H9 (cell line): Measurements from ENCODE around the gene ADSS1. TPM values are rescaled to one million over a fixed set of nuclear protein-coding genes. Genes with fewer than 3 reads are reported as not detected.

ENCODE experiments used
- DNase-seq: peaks from one replicate; pipeline ENCODE4 v3.0.0-alpha.2; 2017
- H2AFZ ChIP-seq: one replicate; pipeline ENCODE4 v1.6.1; 2013; ENCODE audit warnings: mild to moderate bottlenecking, low read length, control low read depth, moderate library complexity
- H2AK5ac ChIP-seq: 2 replicates; pipeline ENCODE4 v1.6.1; 2013; ENCODE audit warnings: low read length, control low read depth, mixed read lengths; ENCODE audit not compliant: insufficient read length
- H2BK120ac ChIP-seq: one replicate; pipeline ENCODE4 v1.6.1; 2013; ENCODE audit warnings: low read depth, mild to moderate bottlenecking, low read length, control low read depth, inconsistent platforms; ENCODE audit not compliant: poor library complexity, severe bottlenecking
- H2BK12ac ChIP-seq: 2 replicates; pipeline ENCODE4 v1.6.1; 2013; ENCODE audit warnings: low read length, control low read depth, mixed read lengths, low read depth; ENCODE audit not compliant: insufficient read length
- H2BK15ac ChIP-seq: 2 replicates; pipeline ENCODE4 v1.6.1; 2013; ENCODE audit warnings: low read depth, low read length, control low read depth
- H2BK20ac ChIP-seq: one replicate; pipeline ENCODE4 v1.6.1; 2013; ENCODE audit warnings: low read depth, mild to moderate bottlenecking, low read length, control low read depth, inconsistent platforms; ENCODE audit not compliant: poor library complexity, severe bottlenecking
- H2BK5ac ChIP-seq: 2 replicates; pipeline ENCODE4 v1.6.1; 2013; ENCODE audit warnings: low read length, control low read depth, mixed read lengths; ENCODE audit not compliant: insufficient read length
- H3K14ac ChIP-seq: 2 replicates; pipeline ENCODE4 v1.6.1; 2013; ENCODE audit warnings: low read length, control low read depth; ENCODE audit not compliant: insufficient read depth
- H3K18ac ChIP-seq: 2 replicates; pipeline ENCODE4 v1.6.1; 2013; ENCODE audit warnings: low read depth, mild to moderate bottlenecking, mixed read lengths, low read length, control low read depth; ENCODE audit not compliant: insufficient read length
- H3K23ac ChIP-seq: 2 replicates; pipeline ENCODE4 v1.6.1; 2013; ENCODE audit warnings: low read length, control low read depth, mixed read lengths, low read depth; ENCODE audit not compliant: insufficient read length
- H3K23me2 ChIP-seq: 2 replicates; pipeline ENCODE4 v1.6.1; 2013; ENCODE audit warnings: low read depth, mild to moderate bottlenecking, mixed read lengths, low read length, control low read depth; ENCODE audit not compliant: insufficient read length, poor library complexity, severe bottlenecking
- H3K27ac ChIP-seq: 2 replicates; pipeline ENCODE4 v1.5.1; 2013; ENCODE audit warnings: low read length, control low read depth, mixed read lengths, low read depth; ENCODE audit not compliant: insufficient read length
- H3K27me3 ChIP-seq: 2 replicates; pipeline ENCODE4 v1.6.1; 2013; ENCODE audit warnings: low read length, control low read depth, inconsistent platforms; ENCODE audit not compliant: insufficient read depth
- H3K4ac ChIP-seq: 2 replicates; pipeline ENCODE4 v1.6.1; 2013; ENCODE audit warnings: low read depth, mild to moderate bottlenecking, control low read depth, inconsistent platforms, low read length, moderate library complexity
- H3K4me1 ChIP-seq: 2 replicates; pipeline ENCODE4 v1.6.1; 2013; ENCODE audit warnings: low read length, control low read depth, inconsistent platforms; ENCODE audit not compliant: insufficient read depth
- H3K4me2 ChIP-seq: 2 replicates; pipeline ENCODE4 v1.6.1; 2013; ENCODE audit warnings: low read length, control low read depth, mixed read lengths; ENCODE audit not compliant: insufficient read length, insufficient read depth
- H3K56ac ChIP-seq: 2 replicates; pipeline ENCODE4 v1.6.1; 2013; ENCODE audit warnings: low read depth, mild to moderate bottlenecking, mixed read lengths, low read length, control low read depth; ENCODE audit not compliant: insufficient read length
- H3K79me1 ChIP-seq: 2 replicates; pipeline ENCODE4 v1.6.1; 2013; ENCODE audit warnings: low read depth, mild to moderate bottlenecking, moderate library complexity, low read length, control low read depth, inconsistent platforms; ENCODE audit not compliant: insufficient read depth, poor library complexity, severe bottlenecking
- H3K79me2 ChIP-seq: 2 replicates; pipeline ENCODE4 v1.6.1; 2013; ENCODE audit warnings: low read length, control low read depth, inconsistent platforms; ENCODE audit not compliant: insufficient read depth
- H3K9ac ChIP-seq: 2 replicates; pipeline ENCODE4 v1.6.1; 2013; ENCODE audit warnings: low read length, control low read depth, mixed read lengths; ENCODE audit not compliant: insufficient read length; ENCODE audit errors: extremely low read depth
- H3K9me3 ChIP-seq: one replicate; pipeline ENCODE4 v1.6.1; 2013; ENCODE audit warnings: low read depth, low read length, inconsistent platforms; ENCODE audit not compliant: control insufficient read depth
- H3T11ph ChIP-seq: one replicate; pipeline ENCODE4 v1.6.1; 2013; ENCODE audit warnings: mild to moderate bottlenecking, low read length, control low read depth, inconsistent platforms
- H4K20me1 ChIP-seq: one replicate; pipeline ENCODE4 v1.6.1; 2013; ENCODE audit not compliant: control insufficient read depth, insufficient read length, insufficient read depth
- H4K5ac ChIP-seq: 2 replicates; pipeline ENCODE4 v1.6.1; 2013; ENCODE audit warnings: low read depth, mild to moderate bottlenecking, mixed read lengths, low read length, control low read depth; ENCODE audit not compliant: insufficient read length
- H4K8ac ChIP-seq: replicated peaks from 2 replicates; pipeline ENCODE4 v1.6.1; 2013; ENCODE audit warnings: low read length, control low read depth, mixed read lengths, low read depth; ENCODE audit not compliant: insufficient read length
- H4K91ac ChIP-seq: 2 replicates; pipeline ENCODE4 v1.6.1; 2013; ENCODE audit warnings: low read depth, mild to moderate bottlenecking, moderate library complexity, mixed read lengths, low read length, control low read depth; ENCODE audit not compliant: insufficient read length
- H3K27ac Mint-ChIP-seq, 3 experiments: 2 replicates in 2 of 3; 3 replicates in 1 of 3; pipeline ENCODE4 v1.8.0; 2020 to 2021; ENCODE audit warnings: mixed read lengths in 3 of 3, mild to moderate bottlenecking in 1 of 3, moderate library complexity in 1 of 3
- H3K27me3 Mint-ChIP-seq: 2 replicates; pipeline ENCODE4 v1.8.0; 2021; ENCODE audit warnings: low read depth, mild to moderate bottlenecking, moderate library complexity, mixed read lengths
- H3K36me3 Mint-ChIP-seq, 3 experiments: 2 replicates in 2 of 3; 3 replicates in 1 of 3; pipeline ENCODE4 v1.8.0; 2020 to 2021; ENCODE audit warnings: low read depth in 3 of 3, mixed read lengths in 3 of 3; ENCODE audit not compliant: insufficient read depth in 1 of 3
- H3K4me1 Mint-ChIP-seq, 2 experiments: 2 replicates each; pipeline ENCODE4 v1.8.0; 2020; ENCODE audit warnings: mixed read lengths in 2 of 2
- H3K4me3 Mint-ChIP-seq, 2 experiments: 2 replicates in 1 of 2; 3 replicates in 1 of 2; pipeline ENCODE4 v1.8.0; 2020 to 2021; ENCODE audit warnings: mild to moderate bottlenecking in 2 of 2, mixed read lengths in 2 of 2, moderate library complexity in 1 of 2
- H3K9me3 Mint-ChIP-seq, 2 experiments: 2 replicates in 1 of 2; 3 replicates in 1 of 2; pipeline ENCODE4 v1.8.0; 2020; ENCODE audit warnings: mild to moderate bottlenecking in 2 of 2, mixed read lengths in 2 of 2, moderate library complexity in 1 of 2
- CTCF ChIP-seq: fragments of 200-600 bp; sonication (generic); conservative IDR thresholded peaks from 3 replicates; pipeline ENCODE4 v1.8.0; 2021; ENCODE audit warnings: antibody characterized with exemption, mild to moderate bottlenecking
- WGBS: extraction: QIAGEN DNeasy Blood & Tissue Kit; methylation state at CpG from one replicate; pipeline ENCODE4 v1.1.7; 2013; ENCODE audit warnings: missing lambda C conversion rate, low lambda C conversion rate, mixed read lengths; ENCODE audit not compliant: insufficient read length; ENCODE audit errors: extremely low coverage; 5-methylcytosine and 5-hydroxymethylcytosine counted together
- total RNA-seq: library from RNA; stranded (reverse); gene quantifications from 2 replicates; pipeline ENCODE4 v1.2.1, GENCODE V29; 2021

The ADSS1 gene
- total RNA-seq, 1 experiment from 2014 or later: 8.5 TPM

- no peaks in the 10 kb centered on the region for H3K27me3 Mint-ChIP-seq
- H3K36me3 Mint-ChIP-seq: peaks cover 4 to 19% (median 16%) of the 10 kb centered on the region in 3 experiments; a peak in 6 of 7 replicates
- H3K4me2 ChIP-seq: no peak overlapping the region
- H2AFZ ChIP-seq: no peak overlapping the region
- peaks cover 0 to 2% of the 10 kb centered on the region in 2 experiments; a peak in 1 of 4 replicates for H3K4me1 Mint-ChIP-seq
- no peak overlapping the region for H3K56ac ChIP-seq
- H3K23ac ChIP-seq: no peak overlapping the region
- H3K14ac ChIP-seq: no peak overlapping the region
- H4K8ac ChIP-seq: no peak overlapping the region
- H3K9ac ChIP-seq: no peak overlapping the region
- no peaks in the 10 kb centered on the region for H3K27me3 ChIP-seq
- H2BK12ac ChIP-seq: no peak overlapping the region
- no peaks in the 10 kb centered on the region for H3K4me1 ChIP-seq
- H2BK5ac ChIP-seq: no peak overlapping the region
- no peak overlapping the region for H4K91ac ChIP-seq
- no peaks in the 10 kb centered on the region for H3K9me3 Mint-ChIP-seq
- no CpG with 5 or more reads among the region's 7 CpGs for WGBS
- no peaks in the 10 kb centered on the region; the same call in 1 of the 2 replicates for H3K79me2 ChIP-seq
- no peak for DNase-seq
- no peaks in the 10 kb centered on the region for H3K9me3 ChIP-seq
- no peak overlapping the region for H2BK120ac ChIP-seq
- H2BK20ac ChIP-seq: no peak overlapping the region
- no peak overlapping the region for H3T11ph ChIP-seq
- H3K18ac ChIP-seq: no peak overlapping the region
- no peak overlapping the region for H3K4me3 Mint-ChIP-seq
- H3K23me2 ChIP-seq: no peaks in the 10 kb centered on the region
- no peak overlapping the region for H2BK15ac ChIP-seq
- H3K27ac ChIP-seq: no peak overlapping the region
- H2AK5ac ChIP-seq: no peak overlapping the region
- H3K79me1 ChIP-seq: peaks cover under 1% of the 10 kb centered on the region
- H4K20me1 ChIP-seq: no peaks in the 10 kb centered on the region
- H3K4ac ChIP-seq: no peak overlapping the region
- no peak overlapping the region for H4K5ac ChIP-seq
- no peak overlapping the region for H3K27ac Mint-ChIP-seq
- no peak for TF ChIP-seq CTCF
These were observed 63.7 kb downstream of the ADSS1 start for GRCh38 chr14:104787736-104788135.
